GM21619 (cell line): ENCODE results near the gene CMTM8.
"Not testable (repeated sequence)": the region's sequence is repeated elsewhere in the genome, so short reads cannot be mapped to it uniquely, and the experiment has no call there.

ENCODE experiments used
- ATAC-seq: cut with Tn5 transposase; IDR thresholded peaks from one replicate; pipeline ENCODE4 v1.9.1; 2021; ENCODE audit not compliant: unreplicated experiment

Gene CMTM8

DNA sequence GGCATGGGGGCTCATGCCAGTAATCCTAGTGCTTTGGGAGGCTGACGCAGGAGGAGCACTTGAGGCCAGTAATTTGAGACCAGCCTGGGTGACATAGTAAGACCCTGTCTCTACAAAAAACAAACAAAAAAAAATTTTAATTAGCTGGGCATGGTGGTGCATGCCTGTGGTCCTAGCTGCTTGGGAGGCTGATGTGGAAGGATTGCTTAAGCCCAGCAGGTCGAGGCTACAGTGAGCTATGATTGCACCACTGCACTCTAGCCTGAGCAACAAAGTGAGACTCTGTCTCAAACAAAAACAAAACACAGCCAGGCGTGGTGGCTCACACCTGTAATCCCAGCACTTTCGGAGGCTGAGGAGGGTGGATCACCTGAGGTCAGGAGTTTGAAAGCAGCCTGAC is 9.7 kb upstream of the CMTM8 start:
- ATAC-seq: not testable (repeated sequence)

DNA sequence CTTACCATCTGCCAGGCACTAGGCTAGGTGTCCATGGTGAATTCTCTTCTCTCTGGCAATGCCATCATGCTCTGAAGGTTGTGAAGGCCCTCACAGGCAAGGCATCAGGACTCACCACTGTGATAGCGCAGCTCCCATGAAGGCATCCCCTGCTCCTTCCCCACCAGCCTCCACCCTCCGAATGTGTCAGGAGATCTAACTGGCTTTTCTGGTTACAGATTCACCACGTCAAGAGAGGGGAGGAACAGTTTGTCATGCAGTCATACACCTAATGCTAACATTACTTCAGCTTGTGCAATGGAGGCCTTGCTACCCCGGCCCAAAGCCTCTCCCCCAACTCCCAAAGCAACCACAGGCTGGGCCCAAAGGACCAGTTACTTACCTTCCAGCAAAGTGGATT is 8.9 kb upstream of the CMTM8 start:
- ATAC-seq: no peak

DNA sequence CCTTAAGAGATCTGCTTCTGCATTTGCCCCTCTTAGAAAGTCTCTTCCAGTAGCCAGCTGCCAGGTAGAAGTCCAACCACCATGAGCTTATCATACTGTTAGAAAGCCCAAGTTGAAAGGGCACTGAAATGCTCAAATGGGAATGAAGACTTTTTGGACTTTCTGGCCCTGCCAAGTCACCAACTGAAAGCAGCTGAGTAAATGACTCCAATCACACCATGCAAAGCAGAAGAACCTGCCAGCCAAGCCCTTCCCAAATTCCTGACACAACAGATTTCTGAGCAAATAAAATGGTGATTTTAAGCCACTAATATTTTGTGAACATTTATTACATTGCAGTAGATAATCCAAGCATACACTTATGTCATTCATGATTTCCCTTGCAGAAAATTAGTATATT is 2.1 kb upstream of the CMTM8 start:
- no peak for ATAC-seq

DNA sequence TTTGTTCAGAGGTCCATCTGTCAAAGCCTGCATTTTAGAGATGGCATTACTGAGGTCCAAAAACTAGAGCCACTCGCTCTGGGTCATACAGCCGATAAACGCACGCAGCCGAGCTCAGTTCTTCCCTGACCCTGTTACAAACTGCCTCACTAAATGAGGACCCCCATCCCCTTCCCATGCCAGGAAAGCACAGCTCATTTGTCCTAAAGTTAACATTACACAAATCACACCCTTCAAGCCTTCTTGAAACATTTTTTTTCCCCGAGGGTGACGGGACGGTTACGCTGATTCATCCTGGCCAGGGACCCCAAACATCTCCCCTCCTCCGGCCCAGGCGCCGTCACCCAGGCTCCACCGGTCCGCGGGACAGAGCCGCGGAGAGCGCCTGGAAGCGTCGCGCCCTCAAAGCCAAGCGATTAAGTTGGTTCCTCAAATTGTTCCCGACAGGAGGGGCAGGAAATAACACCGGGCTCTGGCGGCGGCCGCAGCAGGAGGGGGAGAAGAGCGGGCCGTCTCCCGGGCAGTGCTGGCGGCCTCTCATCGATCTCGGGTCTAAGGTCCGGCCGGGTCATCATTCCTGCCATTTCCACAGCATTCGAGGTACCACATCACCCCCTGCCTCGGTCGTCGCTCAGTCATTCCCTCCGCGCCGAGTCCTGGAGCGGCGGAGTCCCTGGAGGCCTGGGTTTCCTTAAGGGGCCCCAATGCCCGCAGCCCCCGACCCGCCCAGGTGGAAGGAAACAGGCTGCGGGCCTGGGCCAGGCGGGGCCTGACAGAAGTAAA is 619 bp upstream of the CMTM8 start:
- ATAC-seq: no peak

DNA sequence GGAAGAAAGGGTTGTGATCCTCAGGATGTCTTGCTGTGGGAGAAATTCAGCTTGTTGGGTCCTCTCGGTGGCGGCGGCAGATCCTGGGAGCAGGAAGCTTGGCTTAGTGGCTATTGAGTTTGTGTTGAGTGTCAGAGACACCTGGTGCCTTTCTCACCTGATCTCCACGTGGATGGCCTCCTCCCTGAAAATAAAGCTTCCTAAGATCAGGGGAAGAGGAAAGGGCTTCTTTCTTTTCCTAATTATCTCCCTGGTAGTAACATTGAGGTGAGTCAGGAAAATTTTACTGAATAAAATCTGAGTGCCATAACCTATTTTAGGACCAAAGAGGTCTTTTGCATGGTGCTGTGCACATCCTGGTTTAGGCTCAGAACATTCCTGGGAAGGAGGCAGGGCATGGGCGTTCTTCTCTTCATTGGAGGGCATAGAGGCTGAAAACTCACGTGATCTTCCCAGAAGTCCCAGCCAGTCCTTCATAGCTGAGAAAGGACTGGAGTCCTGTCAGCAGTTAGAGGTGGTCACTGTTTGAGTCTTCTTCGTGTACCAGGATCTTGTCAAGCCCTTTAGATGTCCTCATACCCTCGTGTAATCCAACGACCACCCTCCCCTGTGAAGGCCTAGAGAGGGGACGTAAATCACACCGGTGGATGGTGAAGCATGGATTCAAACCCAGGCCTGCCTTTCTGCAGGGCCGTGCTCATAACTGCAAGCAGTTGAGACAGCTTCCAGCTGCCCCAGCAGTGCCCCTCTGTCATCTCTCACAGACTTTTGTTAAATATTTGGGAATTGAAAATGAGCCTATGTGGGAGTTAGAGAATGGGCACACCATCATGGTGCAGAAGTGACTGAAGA is 1.1 kb downstream of the CMTM8 start:
- ATAC-seq: no peak

- ATAC-seq: no peak
These were observed 1.7 kb downstream of the CMTM8 start for GRCh38 chr3:32240159-32240545.

DNA sequence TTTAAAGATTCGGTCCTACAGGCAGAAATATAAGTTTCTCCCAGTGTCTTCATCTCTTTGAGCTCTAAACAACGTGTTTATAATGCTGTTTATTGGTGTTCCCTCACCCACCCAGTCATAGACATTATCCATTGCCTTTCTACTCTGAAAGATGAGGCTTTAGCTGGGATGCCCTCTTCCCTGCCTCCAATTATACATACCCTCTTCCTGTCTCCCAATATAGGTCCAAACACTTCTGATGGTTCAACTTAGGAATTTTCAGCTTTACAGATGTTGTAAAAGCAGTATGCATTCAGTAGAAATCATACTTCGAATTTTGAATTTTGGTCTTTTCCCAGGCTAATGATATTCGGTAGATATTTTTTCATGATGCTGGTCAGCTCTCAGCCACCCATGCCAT is 2.6 kb downstream of the CMTM8 start:
- ATAC-seq: no peak

DNA sequence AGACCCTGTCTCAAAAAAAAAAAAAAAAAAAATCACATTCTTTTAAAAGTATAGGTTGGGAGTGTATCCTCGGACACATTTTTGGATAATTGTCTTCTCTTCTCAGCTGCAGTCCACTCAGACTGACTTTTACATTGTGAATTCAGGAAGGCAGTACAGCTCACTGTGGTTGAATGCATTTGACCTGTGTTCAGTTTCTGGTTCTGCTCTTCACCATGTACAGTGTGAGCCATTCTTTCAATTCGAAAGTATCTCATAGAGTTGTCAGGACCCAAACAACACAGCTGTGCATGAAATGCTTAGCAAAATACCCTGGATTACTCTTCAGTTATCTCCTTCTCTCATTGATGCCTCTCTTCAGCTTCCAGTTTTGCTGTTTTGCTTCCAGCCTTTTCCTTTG is 5.0 kb downstream of the CMTM8 start:
- ATAC-seq: no peak

GRCh38 chr3:32245200-32245599 is 6.7 kb downstream of the CMTM8 start:
- no peak for ATAC-seq

DNA sequence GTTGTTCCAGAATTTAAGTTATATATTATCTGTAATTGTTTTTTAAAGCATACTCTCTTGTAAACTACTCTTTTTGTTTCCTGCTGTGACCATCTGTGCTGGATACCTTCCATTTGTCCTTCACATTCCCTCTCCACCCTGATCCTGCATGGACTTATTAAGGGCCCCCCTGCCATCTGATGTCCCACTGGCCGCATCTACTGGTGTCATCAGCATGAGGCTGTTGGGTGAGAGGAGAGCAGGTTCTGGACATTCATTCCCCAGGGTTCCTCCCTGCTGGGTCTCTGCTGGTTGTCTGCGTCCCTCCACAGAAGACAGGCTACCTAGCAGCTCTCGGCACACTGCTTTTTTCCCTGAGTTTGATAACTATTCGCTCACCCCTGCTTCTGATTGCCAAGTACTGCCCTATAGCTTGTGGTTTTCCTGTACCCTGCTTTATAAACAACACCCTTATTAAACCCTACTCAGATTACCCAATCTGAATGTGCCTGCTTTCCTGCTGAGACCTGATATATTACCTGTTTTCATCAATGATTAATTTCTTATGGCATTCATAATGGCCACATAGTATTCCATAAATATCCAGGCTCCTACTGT is 7.7 kb downstream of the CMTM8 start:
- no peak for ATAC-seq

GRCh38 chr3:32249184-32249782 is 10.8 kb downstream of the CMTM8 start:
- no peak for ATAC-seq

DNA sequence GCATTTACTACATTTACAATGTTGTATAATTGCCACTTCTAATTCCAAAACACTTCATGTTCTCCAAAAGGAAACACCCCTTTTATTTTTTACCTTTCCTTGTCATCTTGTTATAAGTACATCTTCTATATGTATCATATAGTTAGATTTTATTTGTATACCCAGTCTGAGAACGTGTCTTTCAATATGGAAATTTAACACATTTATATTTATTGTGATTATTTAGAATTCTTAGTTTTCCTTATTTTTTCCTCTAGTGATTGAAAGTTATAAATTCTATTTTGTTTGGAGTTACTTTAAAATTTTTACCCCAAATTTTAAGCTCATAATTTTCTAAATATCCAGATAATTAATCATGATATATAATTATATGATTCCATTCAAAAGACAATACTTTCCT is 15.8 kb downstream of the CMTM8 start:
- ATAC-seq: no peak

DNA sequence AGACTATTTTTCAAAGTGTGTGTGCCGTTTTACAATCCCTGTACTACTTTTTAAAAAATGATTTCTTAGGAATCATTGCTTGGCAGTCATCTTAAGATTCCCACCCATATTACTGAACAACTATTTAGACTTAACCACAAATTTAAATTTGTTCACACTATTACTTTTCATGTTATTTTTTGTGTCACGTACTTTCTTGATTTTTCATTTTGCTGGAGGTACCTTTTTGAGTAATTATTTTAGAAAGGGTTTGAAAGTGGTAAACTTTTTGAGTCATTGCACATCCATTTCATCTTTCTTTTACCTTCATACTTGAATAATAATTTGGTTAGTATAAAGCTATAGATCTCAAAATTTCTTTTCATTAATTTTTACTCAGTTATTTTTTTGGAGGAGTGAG is 16.9 kb downstream of the CMTM8 start:
- no peak for ATAC-seq

- ATAC-seq: no peak
These were observed 17.7 kb downstream of the CMTM8 start for GRCh38 chr3:32256206-32256605.

DNA sequence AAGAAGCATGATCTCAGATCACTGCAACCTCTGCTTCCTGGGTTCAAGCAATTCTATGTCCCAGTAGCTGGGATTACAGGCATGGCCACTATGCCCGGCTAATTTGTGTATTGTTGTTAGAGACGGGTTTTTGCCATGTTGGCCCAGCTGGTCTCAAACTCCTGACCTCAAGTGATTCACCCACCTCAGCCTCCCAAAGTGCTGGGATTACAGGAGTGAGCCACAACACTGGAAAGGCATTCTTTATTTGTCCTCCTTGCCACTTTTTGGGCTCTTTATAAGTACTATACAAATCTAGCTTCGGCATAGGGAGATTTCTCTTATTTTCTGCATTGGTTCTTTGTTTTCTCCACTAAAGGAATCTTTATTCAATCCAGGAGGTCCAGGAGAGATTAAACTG is 18.6 kb downstream of the CMTM8 start:
- no peak for ATAC-seq

- ATAC-seq: no peak
These were observed 19.4 kb downstream of the CMTM8 start for GRCh38 chr3:32257641-32258438.

DNA sequence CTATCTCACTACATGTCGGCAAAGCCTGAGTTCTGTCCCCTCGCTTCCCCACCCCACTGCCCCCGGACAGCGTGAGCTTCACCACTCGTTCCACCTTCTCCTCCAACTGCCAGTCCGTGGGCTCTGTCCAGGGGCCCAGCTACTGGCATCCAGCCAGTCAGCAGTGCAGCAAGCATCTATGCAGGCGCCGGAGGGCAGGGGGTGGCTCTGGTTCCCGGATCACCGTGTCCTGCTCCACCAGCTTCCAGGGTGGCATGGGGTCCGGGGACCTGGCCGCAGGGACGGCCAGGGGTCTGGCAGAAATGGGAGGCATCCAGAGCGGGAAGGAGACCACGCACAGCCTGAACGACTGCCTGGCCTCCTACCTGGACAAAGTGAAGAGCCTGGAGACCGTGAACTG is 20.4 kb downstream of the CMTM8 start:
- ATAC-seq: no peak

GRCh38 chr3:32261545-32261944 is 23.1 kb downstream of the CMTM8 start:
- ATAC-seq: no peak

DNA sequence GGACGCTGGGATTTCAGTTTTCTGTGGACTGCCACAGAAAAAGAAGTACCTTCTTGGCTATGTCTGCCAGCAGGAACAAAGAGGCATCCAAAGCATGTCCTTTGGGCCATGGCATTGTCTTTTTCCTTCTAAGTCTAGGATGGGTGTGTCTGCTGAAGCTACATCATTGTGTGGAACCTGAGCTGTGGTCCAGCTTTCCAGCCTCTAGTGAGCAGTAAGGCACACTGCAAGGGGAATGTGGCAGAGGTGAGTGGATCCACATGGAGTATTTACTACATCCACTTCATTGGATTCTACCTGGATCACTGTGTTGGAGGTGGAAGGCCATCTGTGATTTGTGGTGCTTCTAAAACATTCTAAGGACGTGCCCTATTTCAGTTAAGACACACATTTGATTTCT is 23.7 kb downstream of the CMTM8 start:
- ATAC-seq: no peak

GRCh38 chr3:32274306-32274705 is 35.8 kb downstream of the CMTM8 start:
- ATAC-seq: no peak

GRCh38 chr3:32275506-32275905 is 37.0 kb downstream of the CMTM8 start:
- ATAC-seq: no peak
